Measurements from ENCODE around the gene TNNI2. TPM values are rescaled to one million over a fixed set of nuclear protein-coding genes. Genes with fewer than 3 reads are reported as not detected.
"Not testable (repeated sequence)": the region's sequence is repeated elsewhere in the genome, so short reads cannot be mapped to it uniquely, and the experiment has no call there.

The TNNI2 gene
- total and polyA plus RNA-seq, 2 donors (not counting 3 experiments of a cell fraction or from before 2014, with no cell fraction given): not detected

DNA sequence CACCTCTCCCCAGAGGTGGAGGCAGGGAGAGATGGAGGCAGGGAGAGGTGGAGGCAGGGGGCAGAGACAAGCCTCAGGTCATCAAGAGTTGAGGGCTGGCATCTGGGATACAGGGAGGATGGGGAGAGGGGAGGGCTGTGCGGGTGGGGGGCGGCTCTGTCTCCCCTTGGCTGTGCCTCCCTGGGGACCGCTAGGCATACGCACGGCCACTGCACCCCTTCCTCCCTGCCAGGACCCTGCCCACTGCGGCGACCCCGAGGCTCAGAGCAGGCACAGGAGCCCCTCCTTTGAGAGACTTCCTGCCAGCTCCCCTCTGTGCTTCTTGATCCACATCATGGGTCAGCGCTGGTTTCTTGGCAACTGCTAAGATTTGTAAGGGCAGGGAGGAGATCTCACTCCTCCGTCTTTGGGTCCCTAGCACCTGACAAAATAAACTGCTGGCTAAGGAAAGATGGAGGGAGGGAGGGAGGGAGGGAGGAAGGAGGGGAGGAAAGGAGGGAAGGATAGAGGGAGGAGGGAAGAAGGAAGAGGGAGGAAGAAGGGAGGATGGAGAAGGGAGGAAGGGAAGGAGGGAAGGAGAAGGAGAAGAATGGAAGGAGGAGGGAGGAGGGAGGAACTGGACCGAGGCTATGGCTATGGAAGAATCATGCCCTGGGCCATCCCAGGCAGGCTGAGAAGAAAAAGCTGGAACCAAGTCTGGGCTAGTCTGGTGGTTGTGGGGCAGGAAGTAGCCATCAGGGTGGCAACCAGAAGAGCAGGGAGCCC lies 34.4 kb downstream of the TNNI2 start:
- intact Hi-C loops (cut with micrococcal nuclease): no loop called here
- Histone ChIP-seq H3K27ac (ENCODE audit: insufficient read depth, low read depth, low read length) (no peak overlapping the region), H3K36me3 (ENCODE audit: control insufficient read depth in 2 of 2, extremely low read depth in 1 of 2, insufficient read depth in 2 of 2, low read length in 2 of 2) (no peaks in the 10 kb centered on the region), H3K4me3 (replicated peaks in 1 of 3; ENCODE audit: insufficient read depth in 1 of 3, low read depth in 1 of 3, low read length in 3 of 3) (no peak overlapping the region), H3K4me1 (ENCODE audit: control insufficient read depth, extremely low read depth, insufficient read depth, low read length) (no peaks in the 10 kb centered on the region), H3K4me2 (ENCODE audit: insufficient read depth, low read length) (no peak overlapping the region), H3K9me3 (replicated peaks; ENCODE audit: control insufficient read depth, insufficient read depth, low read length) (no peaks in the 10 kb centered on the region), H3K9me1 (replicated peaks; ENCODE audit: control insufficient read depth, extremely low read depth, insufficient read depth, low read length) (no peaks in the 10 kb centered on the region), H2AFZ (ENCODE audit: low read depth, low read length) (no peak overlapping the region), H3K27me3 (ENCODE audit: control insufficient read depth in 2 of 2, insufficient read depth in 2 of 2, low read length in 2 of 2) (peaks cover 0 to 3% of the 10 kb centered on the region in 2 experiments), H4K20me1 (replicated peaks; ENCODE audit: control insufficient read depth, extremely low read depth, insufficient read depth, low read length) (no peaks in the 10 kb centered on the region), H3K79me2 (ENCODE audit: control insufficient read depth, insufficient read depth, low read length) (no peaks in the 10 kb centered on the region), H3K9ac (replicated peaks; ENCODE audit: extremely low read depth, insufficient read depth, low read length) (no peak overlapping the region)
- no peak for FAIRE-seq
- POLR2A ChIA-PET: no interaction called here
- dilution Hi-C loops (cut with MboI; ENCODE audit: extremely low pct_ligation_motif_present, low sequenced_read_pairs): no loop called here
- DNase-seq (ENCODE audit: low read depth, low spot score): no peak
- CTCF ChIA-PET: interaction anchor here (0.7 kb wide), 1 partner anchor 9 kb away, joined by 3 read pairs; no protein-coding TSS in a partner anchor
- TF ChIP-seq GATA2 (IDR thresholded peaks at IDR 0.05; ENCODE audit: insufficient read depth, insufficient read length, low read depth, low read length) (no peak), MYC (IDR thresholded peaks at IDR 0.05; ENCODE audit: low read depth, low read length) (no peak)
- BruUV-seq (replicated peaks): no TSS peak

GRCh38 chr11:1873813-1874150 lies 35.0 kb downstream of the TNNI2 start:
- H3K9me3 ChIP-seq (replicated peaks; ENCODE audit: control insufficient read depth, insufficient read depth, low read length); H3K9ac ChIP-seq (replicated peaks; ENCODE audit: extremely low read depth, insufficient read depth, low read length); H2AFZ ChIP-seq (ENCODE audit: low read depth, low read length); H3K79me2 ChIP-seq (ENCODE audit: control insufficient read depth, insufficient read depth, low read length); FAIRE-seq; H4K20me1 ChIP-seq (replicated peaks; ENCODE audit: control insufficient read depth, extremely low read depth, insufficient read depth, low read length); H3K36me3 ChIP-seq (ENCODE audit: control insufficient read depth in 2 of 2, extremely low read depth in 1 of 2, insufficient read depth in 2 of 2, low read length in 2 of 2); H3K4me3 ChIP-seq (replicated peaks in 1 of 3; ENCODE audit: insufficient read depth in 1 of 3, low read depth in 1 of 3, low read length in 3 of 3); H3K27ac ChIP-seq (ENCODE audit: insufficient read depth, low read depth, low read length); H3K4me1 ChIP-seq (ENCODE audit: control insufficient read depth, extremely low read depth, insufficient read depth, low read length); H3K27me3 ChIP-seq (ENCODE audit: control insufficient read depth in 2 of 2, insufficient read depth in 2 of 2, low read length in 2 of 2); POLR2A ChIA-PET; H3K9me1 ChIP-seq (replicated peaks; ENCODE audit: control insufficient read depth, extremely low read depth, insufficient read depth, low read length); intact Hi-C loops (cut with micrococcal nuclease); DNase-seq (ENCODE audit: low read depth, low spot score); CTCF ChIA-PET; BruUV-seq (replicated peaks); H3K4me2 ChIP-seq (ENCODE audit: insufficient read depth, low read length); dilution Hi-C loops (cut with MboI; ENCODE audit: extremely low pct_ligation_motif_present, low sequenced_read_pairs): not testable (repeated sequence)

- H3K9me3 ChIP-seq (replicated peaks; ENCODE audit: control insufficient read depth, insufficient read depth, low read length); POLR2A ChIA-PET; BruUV-seq (replicated peaks); H4K20me1 ChIP-seq (replicated peaks; ENCODE audit: control insufficient read depth, extremely low read depth, insufficient read depth, low read length); FAIRE-seq; H2AFZ ChIP-seq (ENCODE audit: low read depth, low read length); H3K4me1 ChIP-seq (ENCODE audit: control insufficient read depth, extremely low read depth, insufficient read depth, low read length); H3K9me1 ChIP-seq (replicated peaks; ENCODE audit: control insufficient read depth, extremely low read depth, insufficient read depth, low read length); DNase-seq (ENCODE audit: low read depth, low spot score); H3K27ac ChIP-seq (ENCODE audit: insufficient read depth, low read depth, low read length); H3K27me3 ChIP-seq (ENCODE audit: control insufficient read depth in 2 of 2, insufficient read depth in 2 of 2, low read length in 2 of 2); H3K4me3 ChIP-seq (replicated peaks in 1 of 3; ENCODE audit: insufficient read depth in 1 of 3, low read depth in 1 of 3, low read length in 3 of 3); dilution Hi-C loops (cut with MboI; ENCODE audit: extremely low pct_ligation_motif_present, low sequenced_read_pairs); H3K4me2 ChIP-seq (ENCODE audit: insufficient read depth, low read length); intact Hi-C loops (cut with micrococcal nuclease); H3K36me3 ChIP-seq (ENCODE audit: control insufficient read depth in 2 of 2, extremely low read depth in 1 of 2, insufficient read depth in 2 of 2, low read length in 2 of 2); H3K9ac ChIP-seq (replicated peaks; ENCODE audit: extremely low read depth, insufficient read depth, low read length); H3K79me2 ChIP-seq (ENCODE audit: control insufficient read depth, insufficient read depth, low read length): not testable (repeated sequence)
- CTCF ChIA-PET: interaction anchor here (0.9 to 4.9 kb wide), 4 partner anchors 32 to 282 kb away, joined by 3 to 53 read pairs (median 4); no protein-coding TSS in a partner anchor
Observed at GRCh38 chr11:1874441-1875092, 35.8 kb downstream of the TNNI2 start.
